Activated CD8-positive, alpha-beta memory T cell treated with anti-CD3 and anti-CD28 coated beads for 48 hours (primary cell): ENCODE measurements around the gene TRPM3.

Experiments
- DNase-seq, 3 experiments: peaks; one replicate each; pipeline ENCODE4 v3.0.0-alpha.2; 2020; ENCODE audit warnings: low read depth in 2 of 3, low spot score in 2 of 3

Gene TRPM3

GRCh38 chr9:70491426-70492318 is 629.7 kb downstream of the TRPM3 start:
- no peak for DNase-seq

DNA sequence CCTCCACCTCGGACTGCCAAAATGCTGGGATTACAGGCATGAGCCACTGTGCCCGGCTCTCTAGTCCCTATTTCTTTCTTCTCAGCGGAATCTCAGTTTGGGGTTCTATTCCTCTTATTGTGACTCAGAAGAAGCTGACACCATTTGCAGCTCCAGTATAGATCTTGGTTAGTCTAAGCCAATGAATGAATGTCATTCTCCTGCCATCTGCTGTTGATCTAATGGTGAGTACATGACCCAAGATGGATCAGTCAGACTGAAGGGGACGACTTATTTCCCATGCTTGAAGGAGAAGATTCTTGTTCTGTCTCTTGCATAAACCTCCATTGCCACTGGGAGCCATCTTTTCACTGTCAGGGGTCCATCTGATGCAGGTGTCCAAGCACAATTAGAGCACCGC is 630.9 kb downstream of the TRPM3 start:
- no peak for DNase-seq

DNA sequence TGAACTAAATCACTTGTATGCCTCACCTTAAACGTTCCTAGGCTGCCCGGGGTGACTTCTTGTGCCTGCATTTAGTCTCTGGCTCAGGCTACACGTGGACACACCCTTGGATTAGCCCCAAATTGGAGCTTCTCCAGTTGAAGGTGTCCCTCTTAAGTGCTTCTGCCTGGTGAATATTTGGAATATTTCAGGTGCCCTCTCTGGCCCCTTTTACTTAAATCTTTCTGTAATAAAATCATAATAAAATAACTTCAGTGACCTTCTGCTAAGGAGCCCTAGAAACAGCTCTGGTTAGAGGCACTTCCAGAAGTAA is 632.7 kb downstream of the TRPM3 start:
- DNase-seq, result no peak

DNA sequence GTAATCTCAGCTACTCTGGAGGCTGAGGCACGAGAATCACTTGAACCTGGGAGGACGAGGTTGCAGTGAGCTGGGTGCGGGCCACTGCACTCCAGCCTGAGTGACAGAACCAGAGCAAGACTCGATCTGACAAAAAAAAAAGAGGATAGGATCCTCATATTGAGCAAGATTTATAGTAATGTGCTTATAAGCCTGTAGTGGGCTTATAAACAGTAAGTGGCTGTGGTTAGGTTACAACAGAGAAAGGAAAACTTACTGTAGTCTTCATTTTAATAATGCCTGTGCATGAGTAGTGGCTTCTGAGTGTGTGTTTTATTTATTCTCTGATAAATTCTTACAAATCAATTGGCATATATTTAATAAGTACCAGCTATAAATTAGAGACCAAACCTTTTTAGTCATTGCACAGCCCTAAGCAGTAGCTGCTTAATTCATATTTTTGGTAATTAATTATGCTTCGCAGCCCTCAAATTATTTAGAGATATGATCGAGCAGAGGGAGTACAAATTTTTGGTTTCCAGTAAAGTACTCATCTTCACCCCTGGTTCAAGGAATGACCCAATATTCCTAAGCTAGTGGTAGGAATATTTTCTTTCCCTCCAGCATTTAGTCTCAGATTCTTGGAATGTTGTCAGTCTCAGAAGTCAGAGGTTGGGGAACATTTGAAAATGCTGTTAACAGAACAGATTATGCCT is 633.2 kb downstream of the TRPM3 start:
- no peak for DNase-seq

DNA sequence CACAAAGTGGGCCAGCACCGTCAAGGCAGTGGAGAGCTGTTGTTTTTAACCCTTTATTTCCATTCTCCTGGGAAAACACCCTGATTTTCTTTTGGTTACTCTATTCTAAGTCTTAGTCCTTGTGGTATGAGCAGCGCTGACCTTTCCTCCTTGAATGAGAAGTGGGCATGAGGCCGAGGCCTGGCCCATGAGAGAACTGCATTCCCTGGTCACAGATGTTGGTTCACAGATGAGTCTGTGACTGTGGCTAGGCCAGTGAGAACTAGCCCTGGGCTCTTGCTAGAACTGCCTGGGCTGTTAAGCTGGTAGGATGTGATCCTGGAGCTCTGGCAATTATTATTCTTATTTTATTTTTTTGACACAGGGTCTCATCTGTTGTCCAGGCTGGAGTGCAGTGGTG is 635.3 kb downstream of the TRPM3 start:
- DNase-seq, result no peak

GRCh38 chr9:70485273-70485858 is 636.1 kb downstream of the TRPM3 start:
- no peak for DNase-seq

DNA sequence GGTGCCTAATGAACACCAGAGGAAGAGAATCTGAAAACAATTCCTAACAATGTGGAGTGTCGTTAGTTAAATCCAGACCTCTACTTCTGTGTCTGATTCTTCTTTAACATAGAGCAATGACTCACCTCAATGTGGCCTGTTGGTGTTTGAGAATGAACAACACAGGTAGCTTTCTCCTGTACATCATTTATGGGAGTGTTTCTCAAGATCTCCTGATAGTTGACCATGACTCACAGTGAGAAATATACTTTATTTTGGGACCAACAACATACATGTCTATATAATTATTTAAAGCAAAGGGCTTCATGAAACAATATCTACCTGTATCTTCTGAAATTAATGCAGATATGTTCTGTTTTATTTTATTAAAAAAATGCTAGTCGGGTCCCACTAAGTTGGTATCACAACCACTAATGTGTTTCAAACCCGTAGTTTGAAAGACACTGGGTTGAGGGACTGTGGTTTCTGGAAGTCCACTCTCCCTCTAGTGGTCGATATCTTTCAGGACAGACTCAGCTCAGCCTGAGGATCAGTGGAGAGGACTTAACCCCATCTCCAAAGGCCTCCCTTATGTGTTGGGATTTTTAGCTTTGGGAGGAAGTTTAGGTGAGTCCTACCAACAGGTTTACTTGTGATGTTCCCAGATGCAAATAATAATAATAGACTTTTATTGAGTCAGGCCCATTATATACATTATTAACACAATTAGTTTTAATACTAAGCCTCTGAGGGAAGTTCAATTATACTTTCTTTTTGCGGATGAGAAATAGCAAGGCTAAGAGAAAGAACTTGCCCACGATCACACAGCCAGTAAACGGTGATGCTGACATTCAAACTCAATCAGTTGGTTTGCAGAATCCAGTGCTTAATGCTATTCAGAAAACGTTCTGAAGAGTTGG is 636.9 kb downstream of the TRPM3 start:
- DNase-seq, result no peak

DNA sequence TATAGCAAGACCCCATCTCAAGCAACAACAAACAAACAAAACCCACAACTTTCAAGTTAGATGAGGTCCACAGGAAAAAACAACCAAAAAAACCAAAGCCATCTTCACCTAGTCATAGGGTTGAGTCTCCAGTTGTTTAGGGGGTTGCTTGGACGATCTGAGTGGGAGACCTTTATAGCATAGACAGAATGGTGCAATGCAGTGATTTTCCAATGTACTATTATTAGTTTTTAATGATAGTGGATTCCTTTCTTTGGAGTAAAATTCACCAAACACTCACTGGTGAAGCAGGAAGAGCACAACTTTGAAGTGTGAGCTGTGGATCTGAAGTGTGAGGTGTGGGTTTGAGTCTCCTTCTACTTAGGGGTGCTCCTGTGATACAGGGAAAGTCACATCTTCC is 640.0 kb downstream of the TRPM3 start:
- no peak for DNase-seq

GRCh38 chr9:70480405-70480980 is 640.9 kb downstream of the TRPM3 start:
- DNase-seq, result no peak

- DNase-seq, result no peak
Observed at GRCh38 chr9:70479880-70480291, 641.5 kb downstream of the TRPM3 start.
